Right atrium auricular region (tissue), 2 donors: Measurements from ENCODE around the gene E2F2. TPM values are rescaled to one million over a fixed set of nuclear protein-coding genes. Genes with fewer than 3 reads are reported as not detected.

ENCODE experiments used
- DNase-seq: peaks from one replicate; pipeline ENCODE4 v3.0.0-alpha.2; 2019; ENCODE audit warnings: low spot score
- H3K27ac ChIP-seq, 2 donors: fragments of 200-600 bp; sonication (generic); 1 replicate in 1 of 2; 2 replicates in 1 of 2; pipeline ENCODE4 v1.5.1; 2016 to 2019
- H3K27me3 ChIP-seq, 2 donors: fragments of 200-600 bp; sonication (generic); one replicate each; pipeline versions ENCODE4 v1.5.1 to v1.6.0; 2017 to 2019
- H3K36me3 ChIP-seq: fragments of 200-600 bp; sonication (generic); one replicate; pipeline ENCODE4 v1.5.1; 2016
- H3K4me1 ChIP-seq, 2 donors: fragments of 200-600 bp; sonication (generic); one replicate each; pipeline versions ENCODE4 v1.5.1 to v1.6.0; 2017 to 2019
- H3K4me3 ChIP-seq, 2 donors: fragments of 200-600 bp; sonication (generic); 1 replicate in 1 of 2; 2 replicates in 1 of 2; pipeline ENCODE4 v1.5.1; 2017 to 2019; ENCODE audit warnings: mild to moderate bottlenecking in 1 of 2, moderate library complexity in 1 of 2
- H3K9me3 ChIP-seq, 2 donors: fragments of 200-600 bp; sonication (generic); one replicate each; pipeline ENCODE4 v1.5.1; 2019
- total RNA-seq, 2 donors: library from RNA; depleted of rRNA; stranded (reverse); fragments of >200 nt; gene quantifications; one replicate each; pipeline ENCODE4 v1.1.0, GENCODE V29; 2016
- TF ChIP-seq, protein P1 (sequence below), 2 donors: fragments of 200-600 bp; sonication (generic); IDR thresholded peaks; one replicate each; pipeline ENCODE4 v1.5.1; 2019; ENCODE audit warnings: antibody characterized with exemption in 2 of 2

The E2F2 gene, protein sequence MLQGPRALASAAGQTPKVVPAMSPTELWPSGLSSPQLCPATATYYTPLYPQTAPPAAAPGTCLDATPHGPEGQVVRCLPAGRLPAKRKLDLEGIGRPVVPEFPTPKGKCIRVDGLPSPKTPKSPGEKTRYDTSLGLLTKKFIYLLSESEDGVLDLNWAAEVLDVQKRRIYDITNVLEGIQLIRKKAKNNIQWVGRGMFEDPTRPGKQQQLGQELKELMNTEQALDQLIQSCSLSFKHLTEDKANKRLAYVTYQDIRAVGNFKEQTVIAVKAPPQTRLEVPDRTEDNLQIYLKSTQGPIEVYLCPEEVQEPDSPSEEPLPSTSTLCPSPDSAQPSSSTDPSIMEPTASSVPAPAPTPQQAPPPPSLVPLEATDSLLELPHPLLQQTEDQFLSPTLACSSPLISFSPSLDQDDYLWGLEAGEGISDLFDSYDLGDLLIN
- under 1 TPM; 0.20 to 0.33 TPM for total RNA-seq

DNA sequence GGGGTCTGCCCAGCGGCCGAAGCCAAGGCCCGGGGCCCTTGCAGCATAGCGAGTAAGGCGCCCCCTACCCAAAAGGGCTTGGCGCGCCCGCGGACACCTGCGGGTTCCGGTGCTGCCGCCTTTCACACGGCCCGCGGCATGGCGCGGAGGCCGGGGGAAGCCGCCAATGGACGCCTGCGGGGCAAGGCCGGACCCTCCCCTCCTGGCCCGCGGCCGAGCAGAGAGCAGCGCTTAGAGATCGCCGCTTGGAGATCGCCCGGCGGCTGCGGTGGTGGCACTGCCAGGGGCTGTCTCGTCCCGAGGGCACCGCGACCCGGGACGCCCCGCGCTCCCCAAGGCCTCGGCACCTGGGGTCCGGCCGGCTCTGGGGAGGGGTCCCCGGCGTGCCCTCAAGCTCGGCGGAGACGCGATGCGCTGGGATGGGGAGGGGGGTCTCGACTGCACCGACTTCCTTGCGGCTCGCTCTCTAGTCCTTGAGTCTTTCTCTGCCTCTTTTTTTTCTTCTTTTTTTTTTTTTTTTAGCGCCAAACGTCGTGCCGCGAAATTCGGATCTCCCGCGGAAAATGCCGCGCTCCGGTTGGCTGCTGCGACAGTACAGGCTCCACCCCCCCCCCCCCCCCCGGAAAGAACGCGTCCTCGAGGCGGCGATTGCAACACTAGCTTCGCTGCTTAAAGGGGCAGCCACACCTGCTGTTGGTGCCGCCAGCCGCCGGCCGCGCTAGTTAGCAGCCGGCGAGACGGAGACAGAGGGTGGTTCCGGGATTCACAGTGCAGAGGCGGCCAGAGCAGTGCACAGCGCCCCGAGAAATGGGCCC lies at the start of gene E2F2:
Gene E2F2 (minus strand): TSS at position 487 of the 815 bp plus-strand sequence. CDS start 440 bp downstream, at position 47.
- H3K27me3 ChIP-seq: no peaks in the 10 kb centered on the region
- peak within 1 kb of the TSS in 1 of 2 donors; percentile 19 for H3K27ac ChIP-seq
- DNase-seq: peak; percentile 86
- TF ChIP-seq, protein P1, sequence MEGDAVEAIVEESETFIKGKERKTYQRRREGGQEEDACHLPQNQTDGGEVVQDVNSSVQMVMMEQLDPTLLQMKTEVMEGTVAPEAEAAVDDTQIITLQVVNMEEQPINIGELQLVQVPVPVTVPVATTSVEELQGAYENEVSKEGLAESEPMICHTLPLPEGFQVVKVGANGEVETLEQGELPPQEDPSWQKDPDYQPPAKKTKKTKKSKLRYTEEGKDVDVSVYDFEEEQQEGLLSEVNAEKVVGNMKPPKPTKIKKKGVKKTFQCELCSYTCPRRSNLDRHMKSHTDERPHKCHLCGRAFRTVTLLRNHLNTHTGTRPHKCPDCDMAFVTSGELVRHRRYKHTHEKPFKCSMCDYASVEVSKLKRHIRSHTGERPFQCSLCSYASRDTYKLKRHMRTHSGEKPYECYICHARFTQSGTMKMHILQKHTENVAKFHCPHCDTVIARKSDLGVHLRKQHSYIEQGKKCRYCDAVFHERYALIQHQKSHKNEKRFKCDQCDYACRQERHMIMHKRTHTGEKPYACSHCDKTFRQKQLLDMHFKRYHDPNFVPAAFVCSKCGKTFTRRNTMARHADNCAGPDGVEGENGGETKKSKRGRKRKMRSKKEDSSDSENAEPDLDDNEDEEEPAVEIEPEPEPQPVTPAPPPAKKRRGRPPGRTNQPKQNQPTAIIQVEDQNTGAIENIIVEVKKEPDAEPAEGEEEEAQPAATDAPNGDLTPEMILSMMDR (IDR thresholded peaks at IDR 0.05): peak in 1 of 2 donors; percentile 23
- H3K36me3 ChIP-seq: no peaks in the 10 kb centered on the region
- H3K9me3 ChIP-seq: no peaks in the 10 kb centered on the region
- peak within 1 kb of the TSS; percentile 38 to 62 for H3K4me3 ChIP-seq
- H3K4me1 ChIP-seq: peaks cover 0 to 36% of the 10 kb centered on the region in 2 donors

DNA sequence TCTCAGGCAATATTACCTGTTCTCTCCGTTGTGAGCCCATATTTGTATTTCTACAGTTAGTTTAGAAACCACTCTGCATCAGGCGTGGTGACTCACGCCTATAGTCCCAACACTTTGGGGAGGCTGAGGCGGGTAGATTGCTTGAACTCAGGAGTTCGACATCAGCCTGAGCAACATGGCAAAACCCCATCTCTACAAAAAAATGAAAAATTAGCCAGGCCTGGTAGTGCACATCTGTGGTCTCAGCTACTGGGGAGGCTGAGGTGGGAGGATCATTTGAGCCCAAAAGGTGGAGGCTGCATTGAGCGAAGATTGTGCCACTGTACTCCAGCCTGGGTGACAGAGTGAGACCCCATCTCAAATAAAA lies 47.9 kb upstream of the E2F2 start:
- no peak for DNase-seq
- Histone ChIP-seq H3K36me3 (no peaks in the 10 kb centered on the region), H3K4me1 (peaks cover 0 to 45% of the 10 kb centered on the region in 2 donors), H3K27me3 (no peaks in the 10 kb centered on the region), H3K4me3 (no peak overlapping the region), H3K9me3 (no peaks in the 10 kb centered on the region), H3K27ac (peak overlapping the region in 1 of 2 donors; percentile 74)
- TF ChIP-seq, protein P1 (IDR thresholded peaks at IDR 0.05): no peak

DNA sequence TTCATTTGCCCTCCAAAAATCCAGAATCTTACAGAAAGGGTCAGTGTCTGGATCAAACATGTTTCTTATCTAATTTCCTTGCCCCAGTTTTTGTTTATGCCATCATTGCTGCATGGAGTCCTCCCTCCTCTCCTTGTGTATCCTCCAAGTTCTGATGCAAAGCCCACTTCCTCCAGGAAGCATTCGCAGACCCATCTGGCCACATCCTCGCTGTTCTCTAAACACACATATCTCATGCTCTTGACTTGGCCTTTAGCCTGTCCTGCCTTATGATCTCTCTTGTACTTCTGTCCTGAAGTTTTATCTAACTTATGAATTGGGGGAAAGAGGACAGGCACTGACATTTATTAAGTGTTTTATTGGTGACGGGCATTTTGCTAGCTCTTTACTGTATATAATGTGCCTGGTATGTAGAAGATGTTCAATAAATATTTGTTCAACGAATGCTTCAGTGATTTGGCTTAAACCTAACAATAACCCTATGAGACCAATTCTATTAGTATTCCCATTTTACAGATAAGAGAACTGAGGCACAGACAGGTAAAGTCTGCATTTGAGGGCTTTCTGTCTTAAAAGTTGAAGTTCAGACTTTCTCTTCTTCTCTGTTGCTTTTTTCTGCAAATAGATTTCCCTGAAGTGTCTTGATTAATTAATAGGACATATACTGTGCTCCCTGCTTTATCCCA lies 47.4 kb upstream of the E2F2 start:
- TF ChIP-seq, protein P1 (IDR thresholded peaks at IDR 0.05): no peak
- H3K36me3 ChIP-seq: no peaks in the 10 kb centered on the region
- H3K4me1 ChIP-seq: peaks cover 0 to 45% of the 10 kb centered on the region in 2 donors
- DNase-seq: no peak
- H3K9me3 ChIP-seq: no peaks in the 10 kb centered on the region
- no peak overlapping the region for H3K4me3 ChIP-seq
- no peaks in the 10 kb centered on the region for H3K27me3 ChIP-seq
- H3K27ac ChIP-seq: peak overlapping the region; percentile 63 to 74

DNA sequence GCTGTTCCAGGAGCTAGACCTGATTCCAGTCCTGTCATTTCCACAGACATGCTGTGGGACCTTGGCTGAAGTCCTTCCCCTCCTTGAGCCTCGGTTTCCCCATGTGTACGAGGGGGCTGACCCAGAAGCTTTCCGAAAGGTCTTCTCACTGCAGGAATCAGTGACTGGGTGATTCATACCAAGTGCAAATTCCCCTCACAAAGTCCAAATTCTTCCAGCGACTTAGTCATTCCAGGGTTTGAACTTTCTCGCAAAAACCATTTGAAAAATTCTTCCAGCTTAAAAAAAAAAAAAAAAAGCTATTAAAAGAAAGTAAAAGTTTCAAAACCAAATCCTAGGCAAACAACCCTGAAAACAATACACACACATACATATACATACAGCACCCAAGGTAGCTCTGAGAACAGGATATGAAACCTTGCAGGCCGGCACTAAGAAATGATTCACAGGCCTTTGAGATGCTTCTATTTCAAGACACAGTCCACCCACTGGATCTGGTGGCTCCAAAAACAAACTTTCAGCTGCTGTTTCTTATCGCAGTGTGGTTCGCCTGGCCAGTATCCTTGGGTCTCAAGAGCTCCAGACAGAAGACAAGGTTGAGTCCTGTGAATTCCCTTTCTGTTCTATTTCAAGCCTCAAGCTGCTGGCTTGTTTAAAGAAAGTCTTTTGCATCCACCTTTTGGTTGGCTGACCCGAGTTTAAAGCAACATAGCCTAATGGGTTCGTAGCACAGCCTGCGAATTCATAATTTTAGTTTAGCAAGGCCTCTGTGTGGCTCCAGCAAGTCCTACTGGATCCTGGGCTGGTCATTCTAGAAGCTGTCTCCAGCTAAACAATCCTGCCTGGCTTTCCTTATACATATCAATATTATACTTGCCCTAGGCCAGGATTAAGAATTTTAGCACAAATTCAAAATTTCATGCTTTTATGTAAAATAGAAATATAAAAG lies 46.3 kb upstream of the E2F2 start:
- TF ChIP-seq, protein P1 (IDR thresholded peaks at IDR 0.05): no peak
- no peaks in the 10 kb centered on the region for H3K36me3 ChIP-seq
- no peak for DNase-seq
- H3K4me1 ChIP-seq: peaks cover 0 to 45% of the 10 kb centered on the region in 2 donors
- H3K9me3 ChIP-seq: no peaks in the 10 kb centered on the region
- H3K27ac ChIP-seq: peak overlapping the region; percentile 63 to 74
- no peaks in the 10 kb centered on the region for H3K27me3 ChIP-seq
- peak overlapping the region in 1 of 2 donors; percentile 3 for H3K4me3 ChIP-seq
